DND-41 (cell line): ENCODE measurements around the gene PGK1.
A peak's percentile ranks its signal among the peaks of the same experiment; 100 is the strongest.
"Not testable (repeated sequence)": the region's sequence is repeated elsewhere in the genome, so short reads cannot be mapped to it uniquely, and the experiment has no call there.

Experiments used
- ATAC-seq: fragments of 200-7000 bp; cut with Tn5 transposase; 3 replicates; pipeline ENCODE4 v1.9.1; 2021; ENCODE audit warnings: low read depth; ENCODE audit not compliant: insufficient read depth
- DNase-seq: peaks from one replicate; pipeline ENCODE4 v3.0.0-alpha.2; 2020
- H2AFZ ChIP-seq: 2 replicates; pipeline ENCODE4 v1.6.0; 2012; ENCODE audit warnings: low read depth, low read length
- H3K27ac ChIP-seq: 2 replicates; pipeline ENCODE4 v1.5.1; 2012; ENCODE audit warnings: low read length, inconsistent platforms
- H3K27me3 ChIP-seq: fragments of 200-600 bp; sonication (generic); 2 replicates; pipeline ENCODE4 v1.6.0; 2012; ENCODE audit warnings: low read length, mild to moderate bottlenecking, inconsistent platforms; ENCODE audit not compliant: insufficient read depth, poor library complexity
- H3K36me3 ChIP-seq: 2 replicates; pipeline ENCODE4 v1.5.1; 2012; ENCODE audit warnings: low read length, inconsistent platforms; ENCODE audit not compliant: insufficient read depth
- H3K4me1 ChIP-seq: 2 replicates; pipeline ENCODE4 v1.5.1; 2012; ENCODE audit warnings: mild to moderate bottlenecking, low read length; ENCODE audit not compliant: insufficient read depth
- H3K4me2 ChIP-seq: 2 replicates; pipeline ENCODE4 v1.6.0; 2012; ENCODE audit warnings: mild to moderate bottlenecking, moderate library complexity, low read length, inconsistent platforms; ENCODE audit not compliant: insufficient read depth
- H3K4me3 ChIP-seq, 2 experiments: fragments of 200-600 bp in 1 of 2; shearing (Covaris generic) in 1 of 2; 2 replicates each; pipeline ENCODE4 v1.5.1; 2012 to 2016; ENCODE audit warnings: inconsistent platforms in 2 of 2, low read length in 2 of 2, mild to moderate bottlenecking in 2 of 2, low read depth in 1 of 2, moderate library complexity in 1 of 2
- H3K79me2 ChIP-seq: 2 replicates; pipeline ENCODE4 v1.6.0; 2012; ENCODE audit warnings: low read length, inconsistent platforms; ENCODE audit not compliant: insufficient read depth
- H3K9ac ChIP-seq: 2 replicates; pipeline ENCODE4 v1.6.0; 2012; ENCODE audit warnings: low read depth, mild to moderate bottlenecking, inconsistent platforms, low read length, moderate library complexity
- H3K9me3 ChIP-seq: 2 replicates; pipeline ENCODE4 v1.5.1; 2012; ENCODE audit warnings: low read length, moderate library complexity, mild to moderate bottlenecking, inconsistent platforms; ENCODE audit not compliant: insufficient read depth, severe bottlenecking
- H4K20me1 ChIP-seq: 2 replicates; pipeline ENCODE4 v1.6.0; 2012; ENCODE audit warnings: low read length; ENCODE audit not compliant: insufficient read depth
- CTCF ChIP-seq: IDR thresholded peaks from 2 replicates; pipeline ENCODE4 v1.5.1; 2012; ENCODE audit warnings: borderline replicate concordance, low read length, moderate library complexity, mild to moderate bottlenecking; ENCODE audit not compliant: poor library complexity, severe bottlenecking; ENCODE audit errors: extremely low read depth
- EZH2 ChIP-seq: IDR thresholded peaks from 3 replicates; pipeline ENCODE4 v1.6.1; 2012; ENCODE audit warnings: borderline replicate concordance, low read depth, mild to moderate bottlenecking, moderate library complexity, low read length, inconsistent platforms; ENCODE audit not compliant: severe bottlenecking

PGK1 gene

GRCh38 chrX:78075787-78076389 lies 28.2 kb upstream of the PGK1 start:
- no peak for DNase-seq
- Histone ChIP-seq H3K27ac (no peak overlapping the region), H3K9me3 (no peaks in the 10 kb centered on the region), H3K9ac (no peak overlapping the region), H2AFZ (no peak overlapping the region), H3K36me3 (no peaks in the 10 kb centered on the region), H3K4me3 (no peak overlapping the region), H3K4me2 (no peak overlapping the region), H3K27me3 (no peaks in the 10 kb centered on the region), H3K79me2 (no peaks in the 10 kb centered on the region), H4K20me1 (no peaks in the 10 kb centered on the region), H3K4me1 (peaks cover 4% of the 10 kb centered on the region; the same call in 1 of the 2 replicates)
- TF ChIP-seq CTCF (no peak), EZH2 (no peak)
- ATAC-seq, result no peak

GRCh38 chrX:78081413-78081812 lies 22.6 kb upstream of the PGK1 start:
- not testable (repeated sequence) for DNase-seq, H3K4me1 ChIP-seq, ATAC-seq, H2AFZ ChIP-seq, H3K9me3 ChIP-seq, H3K27ac ChIP-seq, H3K36me3 ChIP-seq, H4K20me1 ChIP-seq, H3K4me2 ChIP-seq, H3K79me2 ChIP-seq, H3K9ac ChIP-seq, H3K4me3 ChIP-seq, H3K27me3 ChIP-seq

GRCh38 chrX:78092296-78092695 lies 11.8 kb upstream of the PGK1 start:
- Histone ChIP-seq H3K9ac (no peak overlapping the region), H3K4me3 (no peak overlapping the region), H3K4me1 (0 out of 2 replicates have a peak, but pooled peaks cover 4% of the 10 kb centered on the region), H3K27me3 (no peaks in the 10 kb centered on the region), H3K79me2 (no peaks in the 10 kb centered on the region), H3K36me3 (no peaks in the 10 kb centered on the region), H3K27ac (no peak overlapping the region; the same call in 1 of the 2 replicates), H4K20me1 (no peaks in the 10 kb centered on the region), H3K9me3 (no peaks in the 10 kb centered on the region), H3K4me2 (no peak overlapping the region), H2AFZ (peak overlapping the region; percentile 60)
- ATAC-seq (peak; percentile 83), DNase-seq (peak; percentile 31)
- TF ChIP-seq EZH2 (no peak), CTCF (peak; percentile 56)

GRCh38 chrX:78098108-78098507 lies 5.9 kb upstream of the PGK1 start:
- no peaks in the 10 kb centered on the region for H3K9me3 ChIP-seq
- no peak for DNase-seq
- H3K27me3 ChIP-seq, result no peaks in the 10 kb centered on the region
- no peak overlapping the region for H3K4me3 ChIP-seq
- no peak overlapping the region for H2AFZ ChIP-seq
- H3K4me2 ChIP-seq, result no peak overlapping the region
- H3K27ac ChIP-seq, result no peak overlapping the region
- TF ChIP-seq CTCF (no peak), EZH2 (no peak)
- no peak for ATAC-seq
- H4K20me1 ChIP-seq, result no peaks in the 10 kb centered on the region
- H3K4me1 ChIP-seq, result peaks cover 15% of the 10 kb centered on the region
- H3K79me2 ChIP-seq, result no peaks in the 10 kb centered on the region
- H3K9ac ChIP-seq, result no peak overlapping the region
- H3K36me3 ChIP-seq, result no peaks in the 10 kb centered on the region
